ENCODE measurements around the gene CAMKMT.

The CAMKMT gene

DNA sequence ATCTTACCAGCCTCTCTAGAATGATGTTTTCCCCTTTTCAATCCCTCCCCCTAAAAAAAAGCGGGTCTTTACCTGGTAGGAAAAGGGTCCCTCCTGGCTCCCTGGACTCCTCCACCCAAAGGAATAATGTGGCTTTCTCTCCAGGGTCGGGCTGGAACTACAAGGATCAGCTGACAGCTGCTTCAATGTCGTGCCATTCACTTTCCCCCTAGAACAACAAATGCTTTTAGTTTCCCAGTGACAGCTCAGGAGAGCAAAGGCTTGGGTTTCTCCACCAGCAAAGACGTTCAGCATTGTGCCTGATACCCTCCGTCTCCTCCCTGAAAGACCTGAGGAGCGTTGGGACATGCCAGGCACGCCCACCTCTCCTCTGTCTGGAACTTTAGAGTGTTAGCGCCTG, 405.9 kb downstream of the CAMKMT start:
- DNase-seq (ENCODE audit: insufficient read length, low spot score) (no peak), FAIRE-seq (no peak)
- TF ChIP-seq, protein P1, sequence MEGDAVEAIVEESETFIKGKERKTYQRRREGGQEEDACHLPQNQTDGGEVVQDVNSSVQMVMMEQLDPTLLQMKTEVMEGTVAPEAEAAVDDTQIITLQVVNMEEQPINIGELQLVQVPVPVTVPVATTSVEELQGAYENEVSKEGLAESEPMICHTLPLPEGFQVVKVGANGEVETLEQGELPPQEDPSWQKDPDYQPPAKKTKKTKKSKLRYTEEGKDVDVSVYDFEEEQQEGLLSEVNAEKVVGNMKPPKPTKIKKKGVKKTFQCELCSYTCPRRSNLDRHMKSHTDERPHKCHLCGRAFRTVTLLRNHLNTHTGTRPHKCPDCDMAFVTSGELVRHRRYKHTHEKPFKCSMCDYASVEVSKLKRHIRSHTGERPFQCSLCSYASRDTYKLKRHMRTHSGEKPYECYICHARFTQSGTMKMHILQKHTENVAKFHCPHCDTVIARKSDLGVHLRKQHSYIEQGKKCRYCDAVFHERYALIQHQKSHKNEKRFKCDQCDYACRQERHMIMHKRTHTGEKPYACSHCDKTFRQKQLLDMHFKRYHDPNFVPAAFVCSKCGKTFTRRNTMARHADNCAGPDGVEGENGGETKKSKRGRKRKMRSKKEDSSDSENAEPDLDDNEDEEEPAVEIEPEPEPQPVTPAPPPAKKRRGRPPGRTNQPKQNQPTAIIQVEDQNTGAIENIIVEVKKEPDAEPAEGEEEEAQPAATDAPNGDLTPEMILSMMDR (IDR thresholded peaks at IDR 0.05; ENCODE audit: insufficient read depth, missing control alignments), result no peak

- FAIRE-seq, result peak; percentile 92
- TF ChIP-seq, protein P1 (IDR thresholded peaks at IDR 0.05; ENCODE audit: insufficient read depth, missing control alignments), result no peak
- no peak for DNase-seq (ENCODE audit: insufficient read length, low spot score)
Measured at GRCh38 chr2:44768438-44769236, 406.9 kb downstream of the CAMKMT start.

- FAIRE-seq (peak; percentile 16), DNase-seq (ENCODE audit: insufficient read length, low spot score) (no peak)
- TF ChIP-seq, protein P1 (IDR thresholded peaks at IDR 0.05; ENCODE audit: insufficient read depth, missing control alignments), result no peak
Measured at GRCh38 chr2:44769349-44770011, 407.7 kb downstream of the CAMKMT start.

DNA sequence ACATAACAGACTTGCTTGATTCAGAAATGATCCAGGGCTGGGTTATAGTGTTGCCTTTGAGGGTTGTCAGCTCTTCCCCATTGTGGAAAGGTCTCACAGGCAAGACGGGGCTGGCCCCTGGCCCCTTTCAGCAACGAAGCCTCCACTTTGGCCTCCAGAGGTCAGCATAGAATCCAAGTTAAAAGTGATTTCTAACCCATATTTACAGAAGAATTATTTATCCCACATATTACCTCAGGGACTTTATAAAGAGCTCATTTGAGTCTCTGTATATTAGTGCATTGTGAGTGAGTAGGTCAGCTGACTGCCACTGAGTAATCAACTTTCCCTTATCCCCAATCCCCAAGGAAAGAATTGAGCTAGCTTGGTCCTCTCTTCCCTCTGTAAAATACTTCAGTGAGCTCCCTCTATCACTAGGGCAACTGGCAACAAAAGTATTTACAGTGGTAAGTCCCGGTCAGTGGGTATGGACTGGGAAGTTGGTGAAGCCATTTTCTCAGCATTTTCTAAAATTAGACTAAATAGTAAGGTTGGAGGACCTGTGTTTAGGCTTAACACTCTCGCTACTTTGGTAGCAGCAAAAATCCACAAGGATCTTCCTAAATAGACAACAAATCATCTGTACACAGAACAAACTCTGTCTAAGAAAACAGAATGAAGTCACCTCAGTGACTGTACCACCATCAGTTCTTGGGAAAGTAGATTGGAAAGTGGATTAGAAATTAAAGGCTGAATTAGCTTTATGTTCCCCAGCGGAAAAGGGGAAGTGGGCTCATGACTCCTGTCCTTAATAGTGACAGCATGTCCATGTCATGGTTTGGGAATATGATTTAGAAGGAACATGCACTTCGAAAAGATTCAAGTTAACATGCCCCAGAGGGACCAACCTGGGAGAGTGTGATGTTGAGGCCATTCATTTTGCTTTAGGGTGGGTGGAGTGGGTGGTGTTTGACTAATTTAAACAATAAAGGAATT, 408.8 kb downstream of the CAMKMT start:
- TF ChIP-seq, protein P1 (IDR thresholded peaks at IDR 0.05; ENCODE audit: insufficient read depth, missing control alignments), result peak; percentile 40

DNA sequence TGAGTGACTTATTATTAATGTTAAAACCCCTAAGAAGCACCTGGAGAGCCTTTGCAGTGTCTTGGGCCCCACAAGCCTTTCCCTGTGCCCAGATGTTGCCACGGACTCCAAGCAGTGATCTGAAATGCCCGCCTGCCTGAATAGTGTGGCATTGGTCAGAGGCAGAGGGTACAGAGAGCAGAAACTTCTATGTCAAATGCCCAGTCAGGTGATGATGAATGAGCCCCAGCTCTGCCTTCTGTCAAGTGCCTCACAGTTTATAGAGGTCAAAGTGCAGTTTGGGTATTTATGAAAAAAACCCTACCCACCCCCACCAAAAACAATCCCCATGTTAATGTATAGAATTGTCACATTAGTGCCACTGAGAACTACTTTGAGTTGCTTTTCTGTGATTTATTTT, 409.8 kb downstream of the CAMKMT start:
- TF ChIP-seq, protein P1 (IDR thresholded peaks at IDR 0.05; ENCODE audit: insufficient read depth, missing control alignments), result no peak
- no peak for FAIRE-seq
- no peak for DNase-seq (ENCODE audit: insufficient read length, low spot score)

More for the DNA sequence above, 408.8 kb downstream of the CAMKMT start:
- DNase-seq (ENCODE audit: insufficient read length, low spot score) (no peak), FAIRE-seq (peak; percentile 21)

DNA sequence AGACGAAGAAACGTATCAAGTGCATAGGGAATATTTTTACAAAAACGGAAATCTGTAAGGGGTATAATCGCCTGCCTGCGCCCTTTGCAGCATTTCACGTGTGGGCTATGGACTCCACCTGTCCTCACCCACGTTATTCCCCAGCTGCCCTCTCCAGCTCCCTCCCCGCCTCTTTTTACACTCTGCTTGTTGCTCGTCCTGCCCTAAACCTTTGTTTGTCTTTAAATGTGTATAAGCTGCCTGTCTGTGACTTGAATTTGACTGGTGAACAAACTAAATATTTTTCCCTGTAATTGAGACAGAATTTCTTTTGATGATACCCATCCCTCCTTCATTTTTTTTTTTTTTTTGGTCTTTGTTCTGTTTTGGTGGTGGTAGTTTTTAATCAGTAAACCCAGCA, 410.4 kb downstream of the CAMKMT start:
- DNase-seq (ENCODE audit: insufficient read length, low spot score), result no peak
- TF ChIP-seq, protein P1 (IDR thresholded peaks at IDR 0.05; ENCODE audit: insufficient read depth, missing control alignments), result no peak
- FAIRE-seq, result no peak

All from D721Med (cell line).